IMR-90 (cell line): ENCODE results near the gene KLHL6. TPM values are rescaled to one million over a fixed set of nuclear protein-coding genes. Genes with fewer than 3 reads are reported as not detected.

ENCODE experiments used
- ATAC-seq: fragments of 200-7000 bp; cut with Tn5 transposase; 2 replicates; pipeline ENCODE4 v1.9.1; 2020; ENCODE audit warnings: low read depth, mild to moderate bottlenecking, moderate library complexity
- BruUV-seq: library from RNA; stranded (reverse); fragments of 400-500 nt; replicated peaks from 2 replicates; lab custom pipeline; 2021; lab: Mats Ljungman, UMichigan
- CTCF ChIA-PET: fragments of 300-600 bp; formaldehyde crosslinking; extraction: SDS; loops from one replicate; lab custom pipeline; 2021; ENCODE audit warnings: antibody characterized with exemption; lab: Yijun Ruan, JAX
- POLR2A ChIA-PET: fragments of 300-600 bp; sonication (Branson Sonifier 250); formaldehyde crosslinking; loops from one replicate; lab custom pipeline; 2022; ENCODE audit warnings: antibody characterized with exemption; ENCODE audit not compliant: unreplicated experiment; lab: Charles Lee
- DNase-seq: peaks from one replicate; pipeline ENCODE4 v3.0.0; 2013
- H2AFZ ChIP-seq: replicated peaks from 2 replicates; pipeline ENCODE3; 2013; ENCODE audit warnings: low read length, mild to moderate bottlenecking; ENCODE audit not compliant: poor library complexity
- H2AK5ac ChIP-seq: 2 replicates; pipeline ENCODE4 v1.6.1; 2013; ENCODE audit warnings: low read depth, low read length, inconsistent platforms
- H2AK9ac ChIP-seq: replicated peaks from 2 replicates; pipeline ENCODE3; 2013; ENCODE audit warnings: mild to moderate bottlenecking, low read depth, low read length, moderate library complexity; ENCODE audit not compliant: poor library complexity
- H2BK120ac ChIP-seq: 2 replicates; pipeline ENCODE4 v1.6.1; 2013; ENCODE audit warnings: low read depth, low read length, inconsistent platforms
- H2BK15ac ChIP-seq: 3 replicates; pipeline ENCODE4 v1.6.1; 2013; ENCODE audit warnings: low read depth, low read length, inconsistent platforms
- H2BK20ac ChIP-seq: 2 replicates; pipeline ENCODE4 v1.6.1; 2013; ENCODE audit warnings: low read depth, mild to moderate bottlenecking, inconsistent platforms, low read length, moderate library complexity
- H2BK5ac ChIP-seq: 2 replicates; pipeline ENCODE4 v1.6.1; 2013; ENCODE audit warnings: mild to moderate bottlenecking, low read depth, low read length, inconsistent platforms; ENCODE audit not compliant: poor library complexity, severe bottlenecking
- H3K14ac ChIP-seq: replicated peaks from 2 replicates; pipeline ENCODE4 v1.6.1; 2013; ENCODE audit warnings: low read depth, low read length, inconsistent platforms
- H3K18ac ChIP-seq: 2 replicates; pipeline ENCODE4 v1.6.1; 2013; ENCODE audit warnings: low read depth, low read length, control low read depth
- H3K23ac ChIP-seq: 2 replicates; pipeline ENCODE4 v1.6.1; 2013; ENCODE audit warnings: low read depth, low read length, inconsistent platforms
- H3K27ac ChIP-seq: 2 replicates; pipeline ENCODE4 v1.5.1; 2013; ENCODE audit warnings: mild to moderate bottlenecking, control low read depth, low read length; ENCODE audit not compliant: insufficient read depth
- H3K27me3 ChIP-seq: 2 replicates; pipeline ENCODE4 v1.6.1; 2013; ENCODE audit warnings: low read length; ENCODE audit not compliant: control insufficient read depth, insufficient read depth
- H3K36me3 ChIP-seq: 2 replicates; pipeline ENCODE4 v1.6.1; 2013; ENCODE audit warnings: low read length, mixed read lengths; ENCODE audit not compliant: control insufficient read depth, insufficient read depth
- H3K4ac ChIP-seq: 2 replicates; pipeline ENCODE4 v1.6.1; 2013; ENCODE audit warnings: low read depth, low read length, inconsistent platforms
- H3K4me1 ChIP-seq: 2 replicates; pipeline ENCODE4 v1.6.1; 2013; ENCODE audit warnings: low read length, mixed read lengths; ENCODE audit not compliant: control insufficient read depth, insufficient read depth
- H3K4me2 ChIP-seq: 2 replicates; pipeline ENCODE4 v1.6.1; 2013; ENCODE audit warnings: low read depth, mild to moderate bottlenecking, control low read depth, low read length, moderate library complexity
- H3K4me3 ChIP-seq: 2 replicates; pipeline ENCODE4 v1.5.1; 2013; ENCODE audit warnings: low read depth, mild to moderate bottlenecking, control low read depth, low read length, moderate library complexity; ENCODE audit not compliant: insufficient read depth
- H3K56ac ChIP-seq: 2 replicates; pipeline ENCODE4 v1.6.1; 2013; ENCODE audit warnings: low read length, inconsistent platforms; ENCODE audit not compliant: insufficient read depth; ENCODE audit errors: extremely low read depth
- H3K79me1 ChIP-seq, 2 experiments: 2 replicates each; pipeline ENCODE4 v1.6.1; 2013; ENCODE audit warnings: low read length in 2 of 2, inconsistent platforms in 1 of 2, low read depth in 1 of 2
- H3K9ac ChIP-seq: 2 replicates; pipeline ENCODE4 v1.6.1; 2013; ENCODE audit warnings: low read depth, low read length, control low read depth
- H3K9me1 ChIP-seq: 2 replicates; pipeline ENCODE4 v1.6.1; 2013; ENCODE audit warnings: low read length, inconsistent platforms; ENCODE audit not compliant: insufficient read depth
- H3K9me3 ChIP-seq: 2 replicates; pipeline ENCODE4 v1.6.1; 2013; ENCODE audit warnings: low read length; ENCODE audit not compliant: control insufficient read depth, insufficient read depth
- H4K20me1 ChIP-seq: 2 replicates; pipeline ENCODE4 v1.6.1; 2013; ENCODE audit warnings: low read length, inconsistent platforms; ENCODE audit not compliant: insufficient read depth
- H4K5ac ChIP-seq: 2 replicates; pipeline ENCODE4 v1.6.1; 2013; ENCODE audit warnings: mild to moderate bottlenecking, low read depth, low read length, control low read depth
- H4K8ac ChIP-seq, 2 experiments: 2 replicates each; pipeline ENCODE4 v1.6.1; 2013; ENCODE audit warnings: low read depth in 2 of 2, low read length in 2 of 2, control low read depth in 1 of 2, inconsistent platforms in 1 of 2
- H4K91ac ChIP-seq: 2 replicates; pipeline ENCODE4 v1.6.1; 2013; ENCODE audit warnings: low read depth, low read length, inconsistent platforms; ENCODE audit not compliant: insufficient read depth
- CEBPB ChIP-seq: IDR thresholded peaks from 2 replicates; pipeline ENCODE4 v1.6.1; 2012; ENCODE audit warnings: low read depth, low read length, improper control_type of control experiment
- CHD1 ChIP-seq: IDR thresholded peaks from 2 replicates; pipeline ENCODE4 v1.6.1; 2012; ENCODE audit warnings: low read depth, low read length, improper control_type of control experiment
- ELK1 ChIP-seq: fragments of 150-350 bp; IDR thresholded peaks from 2 replicates; pipeline ENCODE4 v1.6.1; 2016; ENCODE audit warnings: low read depth, mild to moderate bottlenecking, low read length, moderate library complexity, borderline replicate concordance
- FOS ChIP-seq: fragments of 150-350 bp; IDR thresholded peaks from 2 replicates; pipeline ENCODE4 v1.6.1; 2016; ENCODE audit warnings: low read depth, low read length
- MAFK ChIP-seq: IDR thresholded peaks from 2 replicates; pipeline ENCODE4 v1.6.1; 2012; ENCODE audit warnings: low read depth, low read length, improper control_type of control experiment
- MXI1 ChIP-seq: IDR thresholded peaks from 2 replicates; pipeline ENCODE4 v1.6.1; 2012; ENCODE audit warnings: low read depth, mild to moderate bottlenecking, low read length, moderate library complexity, borderline replicate concordance
- NFE2L2 ChIP-seq: fragments of 150-350 bp; IDR thresholded peaks from 2 replicates; pipeline ENCODE4 v1.6.1; 2016; ENCODE audit warnings: low read depth, mild to moderate bottlenecking, low read length
- RFX5 ChIP-seq: IDR thresholded peaks from 2 replicates; pipeline ENCODE4 v1.8.0; 2012; ENCODE audit warnings: low read depth, mild to moderate bottlenecking, low read length, moderate library complexity
- SMC3 ChIP-seq: fragments of 150-350 bp; IDR thresholded peaks from 2 replicates; pipeline ENCODE4 v1.6.1; 2016; ENCODE audit warnings: low read depth, mild to moderate bottlenecking, antibody characterized with exemption, low read length, moderate library complexity
- WGBS, 2 experiments: methylation state at CpG; one replicate each; pipeline versions ENCODE4 v1.1.5 to v1.1.7; 2013; ENCODE audit warnings: missing lambda C conversion rate in 2 of 2; ENCODE audit not compliant: insufficient read length in 1 of 2; ENCODE audit errors: extremely low coverage in 2 of 2; 5-methylcytosine and 5-hydroxymethylcytosine counted together
- dilution Hi-C: fragments of 300-500 bp; cut with HindIII; formaldehyde crosslinking; loops from one replicate; pipeline ENCODE4 v1.14.3; 2018; ENCODE audit warnings: low sequenced_read_pairs; ENCODE audit not compliant: unreplicated experiment
- in situ Hi-C: fragments of 300-500 bp; cut with MboI; formaldehyde crosslinking; loops from 3 replicates; pipeline ENCODE4 v1.14.3; 2019; ENCODE audit warnings: low sequenced_read_pairs, inconsistent platforms, mixed read lengths
- intact Hi-C: fragments of 100-400 bp; cut with micrococcal nuclease; formaldehyde crosslinking; loops from 2 replicates; pipeline ENCODE4 v1.10.0; 2022
- polyA plus RNA-seq, 3 experiments: library from polyadenylated mRNA; depleted of rRNA; stranded (reverse); fragments of >200 nt; gene quantifications; 2 replicates each; pipeline ENCODE4 v1.2.3, GENCODE V29; 2012; ENCODE audit warnings: low replicate concordance in 1 of 3
- total RNA-seq: library from RNA; depleted of rRNA; stranded (reverse); fragments of >200 nt; gene quantifications from 2 replicates; pipeline ENCODE4 v1.2.3, GENCODE V29; 2012

KLHL6 gene
- total and polyA plus RNA-seq, 2 of the 4 experiments (the other 2 are of a cell fraction): not detected

DNA sequence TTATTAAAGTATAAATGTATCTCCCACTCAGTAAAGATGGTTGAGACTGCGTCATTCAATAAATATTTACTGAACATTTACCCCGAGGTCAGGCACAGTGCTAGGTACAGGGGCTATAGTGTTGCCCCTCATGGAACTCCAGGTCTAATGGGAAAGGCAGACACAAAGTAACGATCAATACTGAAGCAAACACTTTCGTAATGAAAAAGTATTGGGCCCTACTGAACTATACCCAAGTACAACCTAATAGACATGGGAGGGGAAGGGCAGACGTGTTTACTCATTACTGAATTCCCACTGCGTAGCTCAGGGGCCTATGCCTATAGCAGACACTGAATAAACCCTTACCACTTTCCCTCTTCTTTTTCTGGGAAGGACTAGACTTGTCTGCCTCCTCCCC is 56.9 kb downstream of the KLHL6 start:
- Histone ChIP-seq H4K5ac (no peak overlapping the region), H2BK120ac (no peak overlapping the region), H3K4ac (no peak overlapping the region), H3K4me3 (no peak overlapping the region), H3K9me3 (no peaks in the 10 kb centered on the region), H3K79me1 (no peaks in the 10 kb centered on the region), H3K14ac (no peak overlapping the region), H3K4me2 (no peak overlapping the region), H3K27ac (no peak overlapping the region), H3K4me1 (no peaks in the 10 kb centered on the region), H3K27me3 (peaks cover 31% of the 10 kb centered on the region), H2BK5ac (no peak overlapping the region), H2AK9ac (no peak overlapping the region), H4K8ac (no peak overlapping the region), H2AK5ac (no peak overlapping the region), H3K23ac (no peak overlapping the region), H4K20me1 (no peaks in the 10 kb centered on the region), H2AFZ (no peak overlapping the region), H2BK15ac (no peak overlapping the region), H3K56ac (no peak overlapping the region), H4K91ac (no peak overlapping the region), H2BK20ac (no peak overlapping the region), H3K36me3 (no peaks in the 10 kb centered on the region), H3K18ac (no peak overlapping the region), H3K9me1 (no peaks in the 10 kb centered on the region), H3K9ac (no peak overlapping the region)
- no peak for ATAC-seq
- ChIA-PET POLR2A (no interaction called here), CTCF (no interaction called here)
- no peak for TF ChIP-seq CEBPB
- no peak for TF ChIP-seq CHD1
- no peak for TF ChIP-seq MXI1
- TF ChIP-seq RFX5: no peak
- TF ChIP-seq MAFK: no peak
- no peak for TF ChIP-seq NFE2L2
- TF ChIP-seq FOS: no peak
- TF ChIP-seq ELK1: no peak
- no peak for TF ChIP-seq SMC3
- WGBS, 2 experiments: no CpG with 5 or more reads among the region's 6 CpGs
- no TSS peak for BruUV-seq
- intact Hi-C loops (no loop called here), in situ Hi-C loops (no loop called here), dilution Hi-C loops (no loop called here)
- no peak for DNase-seq
